SK-N-SH treated with all-trans-retinoic acid at 6 μM for 48 hours (cell line): ENCODE data around the gene ARMC2.

Experiments used
- ATAC-seq: fragments of 200-7000 bp; cut with Tn5 transposase; 3 replicates; pipeline ENCODE4 v1.9.1; 2020; ENCODE audit warnings: mild to moderate bottlenecking, moderate library complexity
- ARNTL ChIP-seq: fragments of 450-650 bp; formaldehyde crosslinking; IDR thresholded peaks from 2 replicates; pipeline ENCODE4 v1.5.0; 2020; ENCODE audit warnings: low read depth, mild to moderate bottlenecking, moderate library complexity, borderline replicate concordance
- BACH2 ChIP-seq: fragments of 250-450 bp; sonication (Bioruptor Pico); IDR thresholded peaks from 2 replicates; pipeline ENCODE4 v1.9.0; 2021; ENCODE audit warnings: mild to moderate bottlenecking, borderline replicate concordance
- ESRRG ChIP-seq: fragments of 250-450 bp; sonication (Bioruptor Pico); IDR thresholded peaks from 2 replicates; pipeline ENCODE4 v1.6.1; 2021; ENCODE audit warnings: mild to moderate bottlenecking
- GLIS3 ChIP-seq: fragments of 250-450 bp; sonication (Bioruptor Pico); IDR thresholded peaks from 2 replicates; pipeline ENCODE4 v1.5.0; 2020; ENCODE audit warnings: mild to moderate bottlenecking, moderate library complexity
- OSR1 ChIP-seq: fragments of 250-450 bp; sonication (Bioruptor Pico); IDR thresholded peaks from 2 replicates; pipeline ENCODE4 v1.8.0; 2022; ENCODE audit warnings: moderate library complexity, mild to moderate bottlenecking, inconsistent platforms
- PPARA ChIP-seq: fragments of 250-450 bp; sonication (Bioruptor Pico); IDR thresholded peaks from 2 replicates; pipeline ENCODE4 v1.5.0; 2020; ENCODE audit warnings: mild to moderate bottlenecking, borderline replicate concordance
- TCF4 ChIP-seq: fragments of 250-450 bp; sonication (Bioruptor Pico); IDR thresholded peaks from 2 replicates; pipeline ENCODE4 v1.8.0; 2021; ENCODE audit warnings: mild to moderate bottlenecking, moderate library complexity, borderline replicate concordance
- ZC3H10 ChIP-seq: fragments of 250-450 bp; sonication (Bioruptor Pico); IDR thresholded peaks from 2 replicates; pipeline ENCODE4 v1.5.1; 2021; ENCODE audit warnings: mild to moderate bottlenecking, moderate library complexity
- ZFP30 ChIP-seq: fragments of 450-650 bp; formaldehyde crosslinking; IDR thresholded peaks from 2 replicates; pipeline ENCODE4 v1.5.0; 2022; ENCODE audit warnings: mild to moderate bottlenecking, moderate library complexity
- ZNF565 ChIP-seq: fragments of 450-650 bp; formaldehyde crosslinking; conservative IDR thresholded peaks from 2 replicates; pipeline ENCODE4 v1.5.0; 2020; ENCODE audit warnings: low read depth, mild to moderate bottlenecking, moderate library complexity
- ZNF70 ChIP-seq: fragments of 450-650 bp; formaldehyde crosslinking; IDR thresholded peaks from 2 replicates; pipeline ENCODE4 v1.5.0; 2020; ENCODE audit warnings: mild to moderate bottlenecking, moderate library complexity
- TF ChIP-seq, protein P1 (sequence below): fragments of 250-450 bp; sonication (Bioruptor Pico); IDR thresholded peaks from 2 replicates; pipeline ENCODE4 v1.8.0; 2021; ENCODE audit warnings: low read depth, mild to moderate bottlenecking, moderate library complexity, borderline replicate concordance
- TF ChIP-seq, protein P2 (sequence below): fragments of 250-450 bp; sonication (Bioruptor Pico); IDR thresholded peaks from 2 replicates; pipeline ENCODE4 v1.5.0; 2020; ENCODE audit warnings: mild to moderate bottlenecking, moderate library complexity
- TF ChIP-seq, protein P3 (sequence below): fragments of 250-450 bp; sonication (Bioruptor Pico); IDR thresholded peaks from 2 replicates; pipeline ENCODE4 v1.8.0; 2020; ENCODE audit warnings: mild to moderate bottlenecking, moderate library complexity, borderline replicate concordance
- TF ChIP-seq, protein P4 (sequence below): fragments of 250-450 bp; sonication (Bioruptor Pico); IDR thresholded peaks from 2 replicates; pipeline ENCODE4 v1.5.1; 2021; ENCODE audit warnings: mild to moderate bottlenecking, moderate library complexity
- TF ChIP-seq, protein P5 (sequence below): fragments of 250-450 bp; sonication (Bioruptor Pico); IDR thresholded peaks from 2 replicates; pipeline ENCODE4 v1.5.1; 2020; ENCODE audit warnings: low read depth, mild to moderate bottlenecking, moderate library complexity

The ARMC2 gene

DNA sequence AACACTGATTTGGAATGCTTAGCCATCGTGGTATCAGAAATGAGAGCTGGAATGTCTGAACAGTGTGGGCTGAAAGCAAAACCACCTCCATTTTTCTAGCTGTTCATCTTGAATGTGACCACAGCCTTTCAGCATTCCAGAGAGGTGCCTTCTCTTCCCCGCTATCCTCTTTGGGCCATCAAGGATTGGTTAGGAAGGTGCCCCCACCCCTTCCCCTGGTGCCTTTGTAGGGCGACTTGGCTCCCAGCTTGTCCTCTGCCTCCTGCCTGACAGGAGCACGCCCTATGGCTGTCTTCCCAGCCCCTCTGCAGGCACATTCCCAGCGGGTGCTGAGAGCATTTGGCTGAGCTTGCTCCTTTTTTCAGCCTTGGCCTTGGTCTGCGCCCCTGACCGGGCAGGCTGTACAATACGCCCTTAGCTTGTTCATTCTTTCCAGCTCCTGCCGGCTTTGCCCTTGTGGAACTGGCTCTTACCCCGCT, 97.5 kb downstream of the ARMC2 start:
- ATAC-seq = no peak
- TF ChIP-seq, protein P1, sequence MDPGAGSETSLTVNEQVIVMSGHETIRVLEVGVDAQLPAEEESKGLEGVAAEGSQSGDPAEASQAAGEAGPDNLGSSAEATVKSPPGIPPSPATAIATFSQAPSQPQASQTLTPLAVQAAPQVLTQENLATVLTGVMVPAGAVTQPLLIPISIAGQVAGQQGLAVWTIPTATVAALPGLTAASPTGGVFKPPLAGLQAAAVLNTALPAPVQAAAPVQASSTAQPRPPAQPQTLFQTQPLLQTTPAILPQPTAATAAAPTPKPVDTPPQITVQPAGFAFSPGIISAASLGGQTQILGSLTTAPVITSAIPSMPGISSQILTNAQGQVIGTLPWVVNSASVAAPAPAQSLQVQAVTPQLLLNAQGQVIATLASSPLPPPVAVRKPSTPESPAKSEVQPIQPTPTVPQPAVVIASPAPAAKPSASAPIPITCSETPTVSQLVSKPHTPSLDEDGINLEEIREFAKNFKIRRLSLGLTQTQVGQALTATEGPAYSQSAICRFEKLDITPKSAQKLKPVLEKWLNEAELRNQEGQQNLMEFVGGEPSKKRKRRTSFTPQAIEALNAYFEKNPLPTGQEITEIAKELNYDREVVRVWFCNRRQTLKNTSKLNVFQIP (CRISPR knock-in tag) = no peak
- TF ChIP-seq ZNF565 (CRISPR knock-in tag) (no peak), ZNF70 (CRISPR knock-in tag) (peak; percentile 83)

DNA sequence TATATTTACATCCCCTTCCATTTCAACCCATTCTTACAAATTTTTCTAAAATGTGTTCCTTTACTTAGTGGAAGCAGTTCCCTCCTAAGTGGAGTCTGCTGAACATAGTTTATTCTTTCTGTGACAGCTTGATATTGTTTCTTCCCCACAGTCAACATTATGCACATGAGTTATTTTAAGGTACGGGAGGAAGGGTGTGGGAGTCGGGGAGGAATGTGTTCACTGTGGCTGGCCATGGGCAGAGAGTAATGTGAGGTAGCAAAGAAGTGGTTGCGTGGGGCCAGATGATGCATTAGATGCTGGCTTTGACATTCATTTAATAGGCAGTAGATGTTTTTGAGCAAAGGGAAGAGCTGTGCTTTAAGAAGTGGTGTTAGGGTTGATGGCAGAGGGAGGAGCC, 98.5 kb downstream of the ARMC2 start:
- no peak for TF ChIP-seq PPARA
- TF ChIP-seq ARNTL (CRISPR knock-in tag) = no peak
- TF ChIP-seq, protein P1 (CRISPR knock-in tag) = no peak
- TF ChIP-seq GLIS3 (CRISPR knock-in tag) = no peak
- TF ChIP-seq, protein P2, sequence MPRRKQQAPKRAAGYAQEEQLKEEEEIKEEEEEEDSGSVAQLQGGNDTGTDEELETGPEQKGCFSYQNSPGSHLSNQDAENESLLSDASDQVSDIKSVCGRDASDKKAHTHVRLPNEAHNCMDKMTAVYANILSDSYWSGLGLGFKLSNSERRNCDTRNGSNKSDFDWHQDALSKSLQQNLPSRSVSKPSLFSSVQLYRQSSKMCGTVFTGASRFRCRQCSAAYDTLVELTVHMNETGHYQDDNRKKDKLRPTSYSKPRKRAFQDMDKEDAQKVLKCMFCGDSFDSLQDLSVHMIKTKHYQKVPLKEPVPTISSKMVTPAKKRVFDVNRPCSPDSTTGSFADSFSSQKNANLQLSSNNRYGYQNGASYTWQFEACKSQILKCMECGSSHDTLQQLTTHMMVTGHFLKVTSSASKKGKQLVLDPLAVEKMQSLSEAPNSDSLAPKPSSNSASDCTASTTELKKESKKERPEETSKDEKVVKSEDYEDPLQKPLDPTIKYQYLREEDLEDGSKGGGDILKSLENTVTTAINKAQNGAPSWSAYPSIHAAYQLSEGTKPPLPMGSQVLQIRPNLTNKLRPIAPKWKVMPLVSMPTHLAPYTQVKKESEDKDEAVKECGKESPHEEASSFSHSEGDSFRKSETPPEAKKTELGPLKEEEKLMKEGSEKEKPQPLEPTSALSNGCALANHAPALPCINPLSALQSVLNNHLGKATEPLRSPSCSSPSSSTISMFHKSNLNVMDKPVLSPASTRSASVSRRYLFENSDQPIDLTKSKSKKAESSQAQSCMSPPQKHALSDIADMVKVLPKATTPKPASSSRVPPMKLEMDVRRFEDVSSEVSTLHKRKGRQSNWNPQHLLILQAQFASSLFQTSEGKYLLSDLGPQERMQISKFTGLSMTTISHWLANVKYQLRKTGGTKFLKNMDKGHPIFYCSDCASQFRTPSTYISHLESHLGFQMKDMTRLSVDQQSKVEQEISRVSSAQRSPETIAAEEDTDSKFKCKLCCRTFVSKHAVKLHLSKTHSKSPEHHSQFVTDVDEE (CRISPR knock-in tag) = no peak
- TF ChIP-seq, protein P3, sequence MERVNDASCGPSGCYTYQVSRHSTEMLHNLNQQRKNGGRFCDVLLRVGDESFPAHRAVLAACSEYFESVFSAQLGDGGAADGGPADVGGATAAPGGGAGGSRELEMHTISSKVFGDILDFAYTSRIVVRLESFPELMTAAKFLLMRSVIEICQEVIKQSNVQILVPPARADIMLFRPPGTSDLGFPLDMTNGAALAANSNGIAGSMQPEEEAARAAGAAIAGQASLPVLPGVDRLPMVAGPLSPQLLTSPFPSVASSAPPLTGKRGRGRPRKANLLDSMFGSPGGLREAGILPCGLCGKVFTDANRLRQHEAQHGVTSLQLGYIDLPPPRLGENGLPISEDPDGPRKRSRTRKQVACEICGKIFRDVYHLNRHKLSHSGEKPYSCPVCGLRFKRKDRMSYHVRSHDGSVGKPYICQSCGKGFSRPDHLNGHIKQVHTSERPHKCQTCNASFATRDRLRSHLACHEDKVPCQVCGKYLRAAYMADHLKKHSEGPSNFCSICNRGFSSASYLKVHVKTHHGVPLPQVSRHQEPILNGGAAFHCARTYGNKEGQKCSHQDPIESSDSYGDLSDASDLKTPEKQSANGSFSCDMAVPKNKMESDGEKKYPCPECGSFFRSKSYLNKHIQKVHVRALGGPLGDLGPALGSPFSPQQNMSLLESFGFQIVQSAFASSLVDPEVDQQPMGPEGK (CRISPR knock-in tag) = no peak
- no peak for TF ChIP-seq BACH2
- TF ChIP-seq, protein P4, sequence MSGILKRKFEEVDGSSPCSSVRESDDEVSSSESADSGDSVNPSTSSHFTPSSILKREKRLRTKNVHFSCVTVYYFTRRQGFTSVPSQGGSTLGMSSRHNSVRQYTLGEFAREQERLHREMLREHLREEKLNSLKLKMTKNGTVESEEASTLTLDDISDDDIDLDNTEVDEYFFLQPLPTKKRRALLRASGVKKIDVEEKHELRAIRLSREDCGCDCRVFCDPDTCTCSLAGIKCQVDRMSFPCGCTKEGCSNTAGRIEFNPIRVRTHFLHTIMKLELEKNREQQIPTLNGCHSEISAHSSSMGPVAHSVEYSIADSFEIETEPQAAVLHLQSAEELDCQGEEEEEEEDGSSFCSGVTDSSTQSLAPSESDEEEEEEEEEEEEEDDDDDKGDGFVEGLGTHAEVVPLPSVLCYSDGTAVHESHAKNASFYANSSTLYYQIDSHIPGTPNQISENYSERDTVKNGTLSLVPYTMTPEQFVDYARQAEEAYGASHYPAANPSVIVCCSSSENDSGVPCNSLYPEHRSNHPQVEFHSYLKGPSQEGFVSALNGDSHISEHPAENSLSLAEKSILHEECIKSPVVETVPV (CRISPR knock-in tag) = no peak
- no peak for TF ChIP-seq OSR1 (CRISPR knock-in tag)
- TF ChIP-seq ZFP30 (CRISPR knock-in tag) = no peak
- TF ChIP-seq ZC3H10 (CRISPR knock-in tag) = no peak
- TF ChIP-seq ESRRG = no peak
- ATAC-seq = no peak

DNA sequence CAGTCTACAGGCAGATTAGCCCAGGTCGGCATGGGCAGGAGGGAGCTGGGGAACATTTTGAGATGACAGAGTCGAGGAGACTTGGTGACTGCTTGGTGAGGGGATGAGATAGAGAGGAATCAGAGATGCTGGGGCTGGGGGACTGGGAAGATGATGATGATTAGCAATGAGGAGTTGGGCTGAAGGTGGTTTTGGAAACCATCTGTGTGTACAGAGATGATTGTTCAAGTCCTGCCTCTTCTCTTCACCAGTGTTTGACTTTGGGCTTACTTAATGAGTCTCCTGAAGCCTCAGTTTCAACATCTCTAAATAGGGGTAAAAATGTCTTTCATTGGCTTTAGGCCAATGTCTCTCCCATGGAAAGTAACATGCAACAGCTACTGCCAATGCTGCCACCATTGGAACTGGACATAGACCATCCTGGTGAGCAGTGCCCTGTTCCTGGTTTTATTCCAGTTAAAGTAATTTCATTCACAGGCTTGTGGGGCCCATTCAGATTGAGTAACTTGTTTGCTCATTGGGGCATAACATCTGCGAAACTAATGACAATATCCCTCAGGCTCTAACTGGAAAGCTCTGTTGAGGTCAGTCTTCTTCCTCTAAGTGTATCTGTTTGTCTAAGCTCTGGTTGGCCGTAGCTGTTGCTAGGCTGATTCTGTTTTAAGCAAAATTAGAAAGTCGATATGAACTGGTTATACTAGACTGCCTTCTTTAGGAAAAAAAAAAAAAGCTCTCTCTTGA, 99.1 kb downstream of the ARMC2 start:
- ATAC-seq = peak; percentile 47; the same call in 2 of the 3 replicates
- TF ChIP-seq GLIS3 (CRISPR knock-in tag) (no peak), TCF4 (CRISPR knock-in tag) (peak; percentile 34; the same call in 1 of the 2 replicates), OSR1 (CRISPR knock-in tag) (no peak)
- TF ChIP-seq, protein P3 (CRISPR knock-in tag) = no peak
- TF ChIP-seq, protein P5, sequence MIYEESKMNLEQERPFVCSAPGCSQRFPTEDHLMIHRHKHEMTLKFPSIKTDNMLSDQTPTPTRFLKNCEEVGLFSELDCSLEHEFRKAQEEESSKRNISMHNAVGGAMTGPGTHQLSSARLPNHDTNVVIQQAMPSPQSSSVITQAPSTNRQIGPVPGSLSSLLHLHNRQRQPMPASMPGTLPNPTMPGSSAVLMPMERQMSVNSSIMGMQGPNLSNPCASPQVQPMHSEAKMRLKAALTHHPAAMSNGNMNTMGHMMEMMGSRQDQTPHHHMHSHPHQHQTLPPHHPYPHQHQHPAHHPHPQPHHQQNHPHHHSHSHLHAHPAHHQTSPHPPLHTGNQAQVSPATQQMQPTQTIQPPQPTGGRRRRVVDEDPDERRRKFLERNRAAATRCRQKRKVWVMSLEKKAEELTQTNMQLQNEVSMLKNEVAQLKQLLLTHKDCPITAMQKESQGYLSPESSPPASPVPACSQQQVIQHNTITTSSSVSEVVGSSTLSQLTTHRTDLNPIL (CRISPR knock-in tag) = no peak
